Gastrocnemius medialis (tissue), 4 donors: ENCODE data around the gene NUTM1.

ENCODE experiments used
- POLR2A ChIP-seq, 2 donors: fragments of 450-650 bp; IDR thresholded peaks; one replicate each; pipeline ENCODE4 v1.6.1; 2017; ENCODE audit warnings: antibody characterized with exemption in 2 of 2, mild to moderate bottlenecking in 2 of 2, moderate library complexity in 2 of 2
- TF ChIP-seq, protein P1 (sequence below), 5 experiments: fragments of 450-650 bp in 3 of 5; fragments of 200-600 bp in 2 of 5; sonication (generic) in 2 of 5; IDR thresholded peaks in 4 of 5; conservative IDR thresholded peaks in 1 of 5; 1 replicate in 4 of 5; 2 replicates in 1 of 5; pipeline ENCODE4 v1.5.1; 2016 to 2019; ENCODE audit warnings: antibody characterized with exemption in 5 of 5, mild to moderate bottlenecking in 3 of 5, moderate library complexity in 3 of 5

- TF ChIP-seq, protein P1, sequence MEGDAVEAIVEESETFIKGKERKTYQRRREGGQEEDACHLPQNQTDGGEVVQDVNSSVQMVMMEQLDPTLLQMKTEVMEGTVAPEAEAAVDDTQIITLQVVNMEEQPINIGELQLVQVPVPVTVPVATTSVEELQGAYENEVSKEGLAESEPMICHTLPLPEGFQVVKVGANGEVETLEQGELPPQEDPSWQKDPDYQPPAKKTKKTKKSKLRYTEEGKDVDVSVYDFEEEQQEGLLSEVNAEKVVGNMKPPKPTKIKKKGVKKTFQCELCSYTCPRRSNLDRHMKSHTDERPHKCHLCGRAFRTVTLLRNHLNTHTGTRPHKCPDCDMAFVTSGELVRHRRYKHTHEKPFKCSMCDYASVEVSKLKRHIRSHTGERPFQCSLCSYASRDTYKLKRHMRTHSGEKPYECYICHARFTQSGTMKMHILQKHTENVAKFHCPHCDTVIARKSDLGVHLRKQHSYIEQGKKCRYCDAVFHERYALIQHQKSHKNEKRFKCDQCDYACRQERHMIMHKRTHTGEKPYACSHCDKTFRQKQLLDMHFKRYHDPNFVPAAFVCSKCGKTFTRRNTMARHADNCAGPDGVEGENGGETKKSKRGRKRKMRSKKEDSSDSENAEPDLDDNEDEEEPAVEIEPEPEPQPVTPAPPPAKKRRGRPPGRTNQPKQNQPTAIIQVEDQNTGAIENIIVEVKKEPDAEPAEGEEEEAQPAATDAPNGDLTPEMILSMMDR (IDR thresholded peaks at IDR 0.05 in 4 of 5, conservative IDR thresholded peaks at IDR 0.05 in 1 of 5), result no peak
- TF ChIP-seq POLR2A (IDR thresholded peaks at IDR 0.05), result no peak
Observed at GRCh38 chr15:34366271-34367065, 23.4 kb downstream of the NUTM1 start.
